HG03066 (cell line): ENCODE measurements around the gene IST1.
"Not testable (repeated sequence)": the region's sequence is repeated elsewhere in the genome, so short reads cannot be mapped to it uniquely, and the experiment has no call there.

ENCODE experiments used
- ATAC-seq: cut with Tn5 transposase; IDR thresholded peaks from one replicate; pipeline ENCODE4 v1.9.1; 2021; ENCODE audit warnings: low read depth; ENCODE audit not compliant: unreplicated experiment

IST1 gene

GRCh38 chr16:71894921-71895678, at the start of gene IST1:
TSS of gene IST1 (plus strand) at chr16:71895531. CDS start at chr16:71915641, 20,110 bp downstream.
- ATAC-seq = peak; percentile 77

- ATAC-seq = peak; percentile 51
Observed at GRCh38 chr16:71845639-71846430, 49.5 kb upstream of the IST1 start, which contains the start of gene ATXN1L. TSS of gene ATXN1L (plus strand) at chr16:71845976. CDS start at chr16:71849741, 3,765 bp downstream.

GRCh38 chr16:71846431-71846830, 48.9 kb upstream of the IST1 start:
- no peak for ATAC-seq

- no peak for ATAC-seq
Observed at GRCh38 chr16:71847096-71847495, 48.2 kb upstream of the IST1 start.

GRCh38 chr16:71848622-71849021, 46.7 kb upstream of the IST1 start:
- ATAC-seq = no peak

GRCh38 chr16:71851746-71852145, 43.6 kb upstream of the IST1 start:
- no peak for ATAC-seq

GRCh38 chr16:71852158-71852557, 43.2 kb upstream of the IST1 start:
- no peak for ATAC-seq

- no peak for ATAC-seq
Observed at GRCh38 chr16:71852561-71852960, 42.8 kb upstream of the IST1 start.

GRCh38 chr16:71853413-71853812, 41.9 kb upstream of the IST1 start:
- ATAC-seq = no peak

- no peak for ATAC-seq
Observed at GRCh38 chr16:71854369-71854948, 40.9 kb upstream of the IST1 start.

- no peak for ATAC-seq
Observed at GRCh38 chr16:71855937-71856662, 39.2 kb upstream of the IST1 start.

GRCh38 chr16:71859762-71860521, 35.4 kb upstream of the IST1 start:
- ATAC-seq = no peak

- ATAC-seq = no peak
Observed at GRCh38 chr16:71863995-71864394, 31.3 kb upstream of the IST1 start.

- ATAC-seq = no peak
Observed at GRCh38 chr16:71865173-71865863, 30.0 kb upstream of the IST1 start.

GRCh38 chr16:71867175-71867574, 28.2 kb upstream of the IST1 start:
- not testable (repeated sequence) for ATAC-seq

- ATAC-seq = no peak
Observed at GRCh38 chr16:71867939-71868338, 27.4 kb upstream of the IST1 start.

GRCh38 chr16:71869089-71869488, 26.2 kb upstream of the IST1 start:
- ATAC-seq = no peak

- ATAC-seq = no peak
Observed at GRCh38 chr16:71870818-71871217, 24.5 kb upstream of the IST1 start.

GRCh38 chr16:71873199-71873598, 22.1 kb upstream of the IST1 start:
- ATAC-seq = no peak
